MM.1S (cell line): ENCODE results near the gene ATP10B.
"Not testable (repeated sequence)": the region's sequence is repeated elsewhere in the genome, so short reads cannot be mapped to it uniquely, and the experiment has no call there.

ENCODE experiments used
- DNase-seq: peaks from one replicate; pipeline ENCODE4 v3.0.0-alpha.2; 2015
- H2AFZ ChIP-seq: fragments of 300-600 bp; sonication (generic); 2 replicates; pipeline ENCODE4 v1.6.0; 2016; ENCODE audit warnings: antibody characterized with exemption, low read length
- H3F3A ChIP-seq: fragments of 300-600 bp; sonication (generic); 2 replicates; pipeline ENCODE4 v1.6.1; 2016; ENCODE audit warnings: mild to moderate bottlenecking, antibody characterized with exemption, low read length, moderate library complexity, mixed read lengths; ENCODE audit not compliant: insufficient read depth
- H3K27ac ChIP-seq: fragments of 300-600 bp; sonication (generic); 2 replicates; pipeline ENCODE4 v1.5.1; 2016; ENCODE audit warnings: mild to moderate bottlenecking, low read length
- H3K27me3 ChIP-seq: fragments of 300-600 bp; sonication (generic); replicated peaks from 2 replicates; pipeline ENCODE4 v1.6.0; 2016; ENCODE audit warnings: low read length; ENCODE audit not compliant: insufficient read depth
- H3K36me3 ChIP-seq: fragments of 300-600 bp; sonication (generic); replicated peaks from 2 replicates; pipeline ENCODE4 v1.6.1; 2016; ENCODE audit warnings: mild to moderate bottlenecking, low read length, mixed read lengths; ENCODE audit not compliant: insufficient read depth
- H3K4me1 ChIP-seq: fragments of 300-600 bp; sonication (generic); 2 replicates; pipeline ENCODE4 v1.6.1; 2016; ENCODE audit warnings: low read length, mixed read lengths
- H3K4me2 ChIP-seq: fragments of 300-600 bp; sonication (generic); 2 replicates; pipeline ENCODE4 v1.6.0; 2016; ENCODE audit warnings: low read depth, low read length
- H3K4me3 ChIP-seq: fragments of 300-600 bp; sonication (generic); 2 replicates; pipeline ENCODE4 v1.5.1; 2016; ENCODE audit warnings: low read length, mixed read lengths
- H3K79me2 ChIP-seq: fragments of 300-600 bp; sonication (generic); 2 replicates; pipeline ENCODE4 v1.6.1; 2016; ENCODE audit warnings: mixed run types, low read length, mixed read lengths
- H3K9ac ChIP-seq: fragments of 300-600 bp; sonication (generic); 2 replicates; pipeline ENCODE4 v1.6.1; 2016; ENCODE audit warnings: low read length, mixed read lengths
- H3K9me2 ChIP-seq: fragments of 300-600 bp; sonication (generic); replicated peaks from 2 replicates; pipeline ENCODE4 v1.6.1; 2016; ENCODE audit warnings: mild to moderate bottlenecking, low read length, mixed read lengths; ENCODE audit not compliant: insufficient read depth
- H3K9me3 ChIP-seq: fragments of 300-600 bp; sonication (generic); replicated peaks from 2 replicates; pipeline ENCODE4 v1.6.1; 2016; ENCODE audit warnings: mild to moderate bottlenecking, low read length, mixed read lengths; ENCODE audit not compliant: insufficient read depth
- H4K20me1 ChIP-seq: fragments of 300-600 bp; sonication (generic); 2 replicates; pipeline ENCODE4 v1.6.1; 2016; ENCODE audit warnings: mild to moderate bottlenecking, low read length, moderate library complexity, mixed read lengths; ENCODE audit not compliant: insufficient read depth
- EZH2 ChIP-seq: fragments of 300-600 bp; sonication (generic); optimal IDR thresholded peaks from 2 replicates; pipeline ENCODE3; 2017; ENCODE audit warnings: low read depth, mild to moderate bottlenecking, antibody characterized with exemption, low read length, mixed read lengths
- EZH2phosphoT487 ChIP-seq: fragments of 300-600 bp; sonication (generic); IDR thresholded peaks from 2 replicates; pipeline ENCODE4 v1.6.1; 2018; ENCODE audit warnings: antibody characterized with exemption, low read length
- TF ChIP-seq, protein P1 (sequence below): fragments of 300-600 bp; sonication (generic); IDR thresholded peaks from 2 replicates; pipeline ENCODE4 v1.5.1; 2016; ENCODE audit warnings: antibody characterized with exemption, low read length, mixed read lengths

ATP10B gene, protein sequence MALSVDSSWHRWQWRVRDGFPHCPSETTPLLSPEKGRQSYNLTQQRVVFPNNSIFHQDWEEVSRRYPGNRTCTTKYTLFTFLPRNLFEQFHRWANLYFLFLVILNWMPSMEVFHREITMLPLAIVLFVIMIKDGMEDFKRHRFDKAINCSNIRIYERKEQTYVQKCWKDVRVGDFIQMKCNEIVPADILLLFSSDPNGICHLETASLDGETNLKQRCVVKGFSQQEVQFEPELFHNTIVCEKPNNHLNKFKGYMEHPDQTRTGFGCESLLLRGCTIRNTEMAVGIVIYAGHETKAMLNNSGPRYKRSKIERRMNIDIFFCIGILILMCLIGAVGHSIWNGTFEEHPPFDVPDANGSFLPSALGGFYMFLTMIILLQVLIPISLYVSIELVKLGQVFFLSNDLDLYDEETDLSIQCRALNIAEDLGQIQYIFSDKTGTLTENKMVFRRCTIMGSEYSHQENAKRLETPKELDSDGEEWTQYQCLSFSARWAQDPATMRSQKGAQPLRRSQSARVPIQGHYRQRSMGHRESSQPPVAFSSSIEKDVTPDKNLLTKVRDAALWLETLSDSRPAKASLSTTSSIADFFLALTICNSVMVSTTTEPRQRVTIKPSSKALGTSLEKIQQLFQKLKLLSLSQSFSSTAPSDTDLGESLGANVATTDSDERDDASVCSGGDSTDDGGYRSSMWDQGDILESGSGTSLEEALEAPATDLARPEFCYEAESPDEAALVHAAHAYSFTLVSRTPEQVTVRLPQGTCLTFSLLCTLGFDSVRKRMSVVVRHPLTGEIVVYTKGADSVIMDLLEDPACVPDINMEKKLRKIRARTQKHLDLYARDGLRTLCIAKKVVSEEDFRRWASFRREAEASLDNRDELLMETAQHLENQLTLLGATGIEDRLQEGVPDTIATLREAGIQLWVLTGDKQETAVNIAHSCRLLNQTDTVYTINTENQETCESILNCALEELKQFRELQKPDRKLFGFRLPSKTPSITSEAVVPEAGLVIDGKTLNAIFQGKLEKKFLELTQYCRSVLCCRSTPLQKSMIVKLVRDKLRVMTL (N-terminal part only)

DNA sequence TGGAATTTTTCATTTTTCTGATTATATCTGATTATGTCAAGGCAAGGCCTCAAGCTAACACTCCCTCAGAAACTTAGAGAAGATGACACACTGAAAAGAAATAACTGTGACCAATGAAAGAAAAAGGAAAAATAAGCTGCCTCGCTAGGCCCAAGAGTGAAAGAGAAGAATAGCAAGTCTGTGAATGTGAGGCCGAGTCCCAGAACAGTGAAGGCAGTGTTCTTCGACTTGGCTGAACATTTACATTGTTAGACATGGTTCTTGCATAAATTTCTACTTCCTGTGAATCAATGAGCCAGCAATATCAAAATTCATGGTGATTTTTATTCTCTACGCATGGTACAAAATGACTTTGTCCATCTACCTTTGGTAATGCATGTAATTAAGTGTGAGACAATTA, at the start of gene ATP10B:
Gene ATP10B, minus strand, starts transcription at position 163 of the 400 bp plus-strand sequence. CDS start 164,137 bp downstream, outside the sequence.
- Histone ChIP-seq H3K9me2 (no peaks in the 10 kb centered on the region), H2AFZ (no peak within 1 kb of the TSS), H3K79me2 (no peaks in the 10 kb centered on the region), H3K4me3 (no peak within 1 kb of the TSS), H3K4me2 (no peak within 1 kb of the TSS), H4K20me1 (no peaks in the 10 kb centered on the region), H3F3A (no peaks in the 10 kb centered on the region), H3K9me3 (no peaks in the 10 kb centered on the region), H3K36me3 (no peaks in the 10 kb centered on the region), H3K9ac (no peak within 1 kb of the TSS), H3K4me1 (no peaks in the 10 kb centered on the region), H3K27me3 (no peaks in the 10 kb centered on the region), H3K27ac (no peak within 1 kb of the TSS)
- DNase-seq: no peak
- TF ChIP-seq, protein P1, sequence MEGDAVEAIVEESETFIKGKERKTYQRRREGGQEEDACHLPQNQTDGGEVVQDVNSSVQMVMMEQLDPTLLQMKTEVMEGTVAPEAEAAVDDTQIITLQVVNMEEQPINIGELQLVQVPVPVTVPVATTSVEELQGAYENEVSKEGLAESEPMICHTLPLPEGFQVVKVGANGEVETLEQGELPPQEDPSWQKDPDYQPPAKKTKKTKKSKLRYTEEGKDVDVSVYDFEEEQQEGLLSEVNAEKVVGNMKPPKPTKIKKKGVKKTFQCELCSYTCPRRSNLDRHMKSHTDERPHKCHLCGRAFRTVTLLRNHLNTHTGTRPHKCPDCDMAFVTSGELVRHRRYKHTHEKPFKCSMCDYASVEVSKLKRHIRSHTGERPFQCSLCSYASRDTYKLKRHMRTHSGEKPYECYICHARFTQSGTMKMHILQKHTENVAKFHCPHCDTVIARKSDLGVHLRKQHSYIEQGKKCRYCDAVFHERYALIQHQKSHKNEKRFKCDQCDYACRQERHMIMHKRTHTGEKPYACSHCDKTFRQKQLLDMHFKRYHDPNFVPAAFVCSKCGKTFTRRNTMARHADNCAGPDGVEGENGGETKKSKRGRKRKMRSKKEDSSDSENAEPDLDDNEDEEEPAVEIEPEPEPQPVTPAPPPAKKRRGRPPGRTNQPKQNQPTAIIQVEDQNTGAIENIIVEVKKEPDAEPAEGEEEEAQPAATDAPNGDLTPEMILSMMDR: no peak
- no peak for TF ChIP-seq EZH2
- TF ChIP-seq EZH2phosphoT487: no peak

DNA sequence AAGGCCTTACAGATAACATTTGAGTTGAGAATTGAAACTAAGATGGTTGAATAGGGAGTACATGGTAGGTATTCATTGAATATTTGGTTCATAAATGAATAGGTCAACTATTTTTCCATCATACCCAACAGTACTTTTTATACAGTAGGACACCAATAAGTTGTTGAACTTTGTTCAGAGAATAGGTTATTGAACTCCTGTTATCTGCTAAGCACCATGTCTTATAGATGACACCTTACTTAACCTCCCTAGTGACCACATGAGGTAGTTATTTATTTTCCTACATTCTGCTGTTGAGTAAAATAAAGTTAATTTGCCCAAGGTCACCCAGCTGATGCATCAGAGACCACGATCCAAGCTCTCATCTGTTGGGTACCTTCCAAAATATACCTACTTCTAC, 49.6 kb upstream of the ATP10B start:
- H3K9me2 ChIP-seq: no peaks in the 10 kb centered on the region
- no peak overlapping the region for H3K4me2 ChIP-seq
- no peak for DNase-seq

DNA sequence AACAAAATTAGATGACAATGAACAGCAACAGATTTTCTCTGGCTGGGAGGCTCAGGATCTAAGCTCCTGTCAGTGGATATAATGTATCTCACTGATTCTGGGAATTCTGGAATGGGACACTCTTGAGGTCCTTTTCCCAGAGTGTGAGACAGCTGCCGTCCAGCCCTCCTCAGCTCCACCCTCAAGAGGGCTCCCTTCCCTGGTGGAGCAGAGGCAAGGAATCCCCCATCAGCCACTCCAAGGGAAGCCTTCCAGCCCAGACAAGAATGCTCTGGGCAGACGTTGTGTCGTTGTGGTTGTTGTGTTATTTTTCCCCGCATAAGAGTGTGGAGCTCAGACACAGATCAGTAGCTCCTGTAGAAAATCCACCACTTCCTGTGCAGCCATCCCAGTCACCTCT, 47.7 kb upstream of the ATP10B start:
- no peaks in the 10 kb centered on the region for H3K79me2 ChIP-seq
- no peak overlapping the region for H3K4me3 ChIP-seq
- no peaks in the 10 kb centered on the region for H3F3A ChIP-seq
- TF ChIP-seq EZH2phosphoT487: no peak
- no peaks in the 10 kb centered on the region for H3K27me3 ChIP-seq
- H3K27ac ChIP-seq: no peak overlapping the region
- DNase-seq: no peak
- H3K36me3 ChIP-seq: no peaks in the 10 kb centered on the region
- H3K4me2 ChIP-seq: no peak overlapping the region
- no peak overlapping the region for H3K9ac ChIP-seq
- no peaks in the 10 kb centered on the region for H3K9me3 ChIP-seq
- H4K20me1 ChIP-seq: no peaks in the 10 kb centered on the region
- no peak overlapping the region for H2AFZ ChIP-seq
- H3K9me2 ChIP-seq: no peaks in the 10 kb centered on the region
- H3K4me1 ChIP-seq: 0 out of 2 replicates have a peak, but pooled peaks cover 5% of the 10 kb centered on the region

More for the DNA sequence above, 49.6 kb upstream of the ATP10B start:
- Histone ChIP-seq H3K9me3 (no peaks in the 10 kb centered on the region), H3K27me3 (no peaks in the 10 kb centered on the region), H3K4me3 (no peak overlapping the region), H3K4me1 (0 out of 2 replicates have a peak, but pooled peaks cover 5% of the 10 kb centered on the region), H3F3A (no peaks in the 10 kb centered on the region), H4K20me1 (no peaks in the 10 kb centered on the region), H3K27ac (no peak overlapping the region), H3K9ac (no peak overlapping the region), H3K79me2 (no peaks in the 10 kb centered on the region), H2AFZ (no peak overlapping the region), H3K36me3 (no peaks in the 10 kb centered on the region)
- TF ChIP-seq EZH2: no peak
- TF ChIP-seq, protein P1: no peak
- TF ChIP-seq EZH2phosphoT487: no peak

DNA sequence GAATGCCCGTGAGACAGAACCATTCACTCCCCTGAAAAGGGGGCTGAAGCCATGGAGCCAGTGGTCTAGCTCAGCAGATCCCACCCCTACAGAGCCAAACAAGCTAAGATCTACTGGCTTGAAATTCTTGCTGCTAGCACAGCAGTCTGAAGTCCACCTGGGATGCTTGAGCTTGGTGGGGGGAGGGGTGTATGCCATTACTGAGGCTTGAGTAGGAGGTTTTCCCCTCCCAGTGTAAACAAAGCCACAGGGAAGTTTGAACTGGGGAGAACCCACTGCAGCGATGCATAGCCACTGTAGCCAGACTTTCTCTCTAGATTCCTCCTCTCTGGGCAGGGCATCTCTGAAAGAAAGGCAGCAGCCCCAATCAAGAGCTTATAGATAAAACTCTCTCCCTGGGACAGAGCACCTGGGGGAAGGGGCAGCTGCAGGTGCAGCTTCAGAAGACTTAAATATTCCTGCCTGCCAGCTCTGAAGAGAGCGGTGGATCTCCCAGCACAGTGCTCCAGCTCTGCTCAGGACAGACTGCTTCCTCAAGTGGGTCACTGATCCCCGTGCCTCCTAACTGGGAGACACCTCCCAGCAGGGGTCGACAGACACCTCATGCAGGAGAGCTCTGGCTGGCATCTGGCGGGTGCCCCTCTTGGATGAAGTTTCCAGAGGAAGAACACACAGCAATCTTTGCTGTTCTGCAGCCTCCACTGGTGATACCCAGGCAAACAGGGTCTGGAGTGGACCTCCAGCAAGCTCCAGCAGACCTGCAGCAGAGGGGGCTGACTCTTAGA, 41.4 kb upstream of the ATP10B start:
- H4K20me1 ChIP-seq, DNase-seq, H3K4me3 ChIP-seq, H3K36me3 ChIP-seq, H3F3A ChIP-seq, H3K27me3 ChIP-seq, H3K27ac ChIP-seq, H3K4me1 ChIP-seq, H3K9ac ChIP-seq, H3K4me2 ChIP-seq, H2AFZ ChIP-seq, H3K9me2 ChIP-seq, H3K9me3 ChIP-seq, H3K79me2 ChIP-seq: not testable (repeated sequence)
